ENCODE results near the gene TPP2.

TPP2 gene

DNA sequence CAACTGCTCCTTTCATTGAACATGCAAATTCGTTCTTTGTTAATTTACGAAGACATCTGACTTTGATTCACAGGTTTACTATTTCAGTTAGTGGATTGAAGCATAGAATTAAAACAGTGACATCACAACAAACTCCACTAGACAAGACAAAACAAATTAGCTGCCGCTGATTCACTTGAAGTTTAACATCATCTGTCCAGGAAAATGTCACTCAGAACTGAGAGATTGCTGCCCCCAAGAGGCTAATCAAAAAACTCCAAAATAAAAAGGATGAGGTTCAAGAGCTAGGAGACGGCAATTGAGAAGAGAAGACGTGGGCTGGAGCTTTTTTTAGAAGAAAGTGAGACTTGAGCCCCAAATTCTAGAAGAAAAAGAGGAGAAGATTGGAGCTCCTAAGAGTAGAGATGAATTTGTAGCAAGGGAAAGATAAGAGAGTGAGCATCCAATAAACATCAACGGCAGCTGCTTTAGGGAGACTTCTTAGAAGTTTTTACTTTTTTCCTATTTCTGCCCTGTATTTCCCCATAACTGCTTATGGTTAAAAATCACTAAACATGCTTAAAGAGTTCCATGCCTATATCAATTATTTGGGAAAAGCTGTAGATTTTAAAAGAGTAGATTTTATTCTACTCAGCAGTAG, 40.8 kb upstream of the TPP2 start:
- Histone ChIP-seq H3K27ac (ENCODE audit: low read length) (no peak overlapping the region), H3K9ac (ENCODE audit: low read length) (no peak overlapping the region), H3F3A (ENCODE audit: insufficient read depth, low read length) (no peaks in the 10 kb centered on the region), H3K79me2 (ENCODE audit: low read length) (no peaks in the 10 kb centered on the region), H3K9me3 (replicated peaks; ENCODE audit: insufficient read depth, low read length) (no peaks in the 10 kb centered on the region), H3K4me2 (ENCODE audit: low read depth, low read length) (peak overlapping the region; percentile 70), H4K20me1 (ENCODE audit: insufficient read depth, low read length) (no peaks in the 10 kb centered on the region), H3K9me2 (replicated peaks; ENCODE audit: insufficient read depth, low read length) (no peaks in the 10 kb centered on the region), H2AFZ (ENCODE audit: low read length) (peak overlapping the region; percentile 62), H3K36me3 (replicated peaks; ENCODE audit: insufficient read depth, low read length) (no peaks in the 10 kb centered on the region), H3K4me1 (ENCODE audit: low read length) (peaks cover 6% of the 10 kb centered on the region), H3K27me3 (replicated peaks; ENCODE audit: insufficient read depth, low read length) (no peaks in the 10 kb centered on the region), H3K4me3 (ENCODE audit: low read length) (peak overlapping the region; percentile 32)
- TF ChIP-seq, protein P1, sequence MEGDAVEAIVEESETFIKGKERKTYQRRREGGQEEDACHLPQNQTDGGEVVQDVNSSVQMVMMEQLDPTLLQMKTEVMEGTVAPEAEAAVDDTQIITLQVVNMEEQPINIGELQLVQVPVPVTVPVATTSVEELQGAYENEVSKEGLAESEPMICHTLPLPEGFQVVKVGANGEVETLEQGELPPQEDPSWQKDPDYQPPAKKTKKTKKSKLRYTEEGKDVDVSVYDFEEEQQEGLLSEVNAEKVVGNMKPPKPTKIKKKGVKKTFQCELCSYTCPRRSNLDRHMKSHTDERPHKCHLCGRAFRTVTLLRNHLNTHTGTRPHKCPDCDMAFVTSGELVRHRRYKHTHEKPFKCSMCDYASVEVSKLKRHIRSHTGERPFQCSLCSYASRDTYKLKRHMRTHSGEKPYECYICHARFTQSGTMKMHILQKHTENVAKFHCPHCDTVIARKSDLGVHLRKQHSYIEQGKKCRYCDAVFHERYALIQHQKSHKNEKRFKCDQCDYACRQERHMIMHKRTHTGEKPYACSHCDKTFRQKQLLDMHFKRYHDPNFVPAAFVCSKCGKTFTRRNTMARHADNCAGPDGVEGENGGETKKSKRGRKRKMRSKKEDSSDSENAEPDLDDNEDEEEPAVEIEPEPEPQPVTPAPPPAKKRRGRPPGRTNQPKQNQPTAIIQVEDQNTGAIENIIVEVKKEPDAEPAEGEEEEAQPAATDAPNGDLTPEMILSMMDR (IDR thresholded peaks at IDR 0.05; ENCODE audit: low read length), result peak; percentile 59
- TF ChIP-seq EZH2phosphoT487 (IDR thresholded peaks at IDR 0.05; ENCODE audit: low read length) (no peak), EZH2 (optimal IDR thresholded peaks at IDR 0.05; ENCODE audit: low read depth, low read length) (no peak)
- DNase-seq, result peak; percentile 65

DNA sequence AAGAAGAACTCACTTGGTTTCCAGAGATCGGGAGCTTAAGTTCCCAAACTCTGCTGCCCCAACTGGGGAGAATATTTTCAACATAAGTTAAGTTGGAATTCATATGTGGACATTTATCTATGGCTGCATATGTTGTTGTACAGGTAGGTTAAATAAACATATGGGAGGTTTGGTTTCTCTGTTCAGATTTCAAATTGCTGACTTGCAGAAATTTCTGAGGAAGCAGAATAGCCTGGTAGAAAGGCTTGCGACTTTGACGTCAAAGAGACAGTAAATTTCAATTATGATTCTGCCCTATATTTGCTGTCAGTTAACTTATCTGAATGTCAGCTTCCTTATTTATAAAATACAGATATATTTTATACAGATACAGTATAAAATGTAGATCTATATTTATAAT, 40.0 kb upstream of the TPP2 start:
- peak overlapping the region; percentile 70 for H3K4me2 ChIP-seq (ENCODE audit: low read depth, low read length)
- peak overlapping the region; percentile 62 for H2AFZ ChIP-seq (ENCODE audit: low read length)
- no peaks in the 10 kb centered on the region for H3K36me3 ChIP-seq (replicated peaks; ENCODE audit: insufficient read depth, low read length)
- no peaks in the 10 kb centered on the region for H3K9me3 ChIP-seq (replicated peaks; ENCODE audit: insufficient read depth, low read length)
- no peak for TF ChIP-seq EZH2 (optimal IDR thresholded peaks at IDR 0.05; ENCODE audit: low read depth, low read length)
- no peak for TF ChIP-seq EZH2phosphoT487 (IDR thresholded peaks at IDR 0.05; ENCODE audit: low read length)
- TF ChIP-seq, protein P1 (IDR thresholded peaks at IDR 0.05; ENCODE audit: low read length), result no peak
- H3F3A ChIP-seq (ENCODE audit: insufficient read depth, low read length), result no peaks in the 10 kb centered on the region
- H3K27ac ChIP-seq (ENCODE audit: low read length), result no peak overlapping the region
- DNase-seq, result peak; percentile 49
- H3K27me3 ChIP-seq (replicated peaks; ENCODE audit: insufficient read depth, low read length), result no peaks in the 10 kb centered on the region
- no peak overlapping the region for H3K9ac ChIP-seq (ENCODE audit: low read length)
- H4K20me1 ChIP-seq (ENCODE audit: insufficient read depth, low read length), result no peaks in the 10 kb centered on the region
- H3K79me2 ChIP-seq (ENCODE audit: low read length), result no peaks in the 10 kb centered on the region
- no peaks in the 10 kb centered on the region for H3K9me2 ChIP-seq (replicated peaks; ENCODE audit: insufficient read depth, low read length)
- H3K4me3 ChIP-seq (ENCODE audit: low read length), result peak overlapping the region; percentile 32
- H3K4me1 ChIP-seq (ENCODE audit: low read length), result peaks cover 6% of the 10 kb centered on the region

DNA sequence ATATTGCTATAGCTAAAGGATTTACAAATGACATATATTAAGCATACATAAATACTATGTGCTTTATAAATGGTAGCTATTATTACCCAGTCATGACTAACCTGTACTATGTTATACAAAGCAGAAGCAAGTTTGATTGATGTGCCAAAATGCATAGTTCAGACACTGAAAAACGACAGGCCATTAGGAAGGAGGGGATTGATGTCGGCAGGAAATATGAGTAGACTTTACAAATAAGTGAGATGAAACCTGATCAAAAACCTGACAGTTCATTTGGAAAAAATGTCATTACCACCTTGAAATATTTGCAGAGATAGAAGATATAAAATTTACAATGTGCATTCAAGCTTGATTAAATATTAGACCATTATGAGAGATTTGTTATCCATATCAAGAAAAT, 38.8 kb upstream of the TPP2 start:
- Histone ChIP-seq H3K4me2 (ENCODE audit: low read depth, low read length) (no peak overlapping the region), H3K4me3 (ENCODE audit: low read length) (no peak overlapping the region), H3K36me3 (replicated peaks; ENCODE audit: insufficient read depth, low read length) (no peaks in the 10 kb centered on the region), H3F3A (ENCODE audit: insufficient read depth, low read length) (no peaks in the 10 kb centered on the region), H3K27me3 (replicated peaks; ENCODE audit: insufficient read depth, low read length) (no peaks in the 10 kb centered on the region), H3K9ac (ENCODE audit: low read length) (no peak overlapping the region), H3K27ac (ENCODE audit: low read length) (no peak overlapping the region), H3K79me2 (ENCODE audit: low read length) (no peaks in the 10 kb centered on the region), H3K9me3 (replicated peaks; ENCODE audit: insufficient read depth, low read length) (no peaks in the 10 kb centered on the region), H3K9me2 (replicated peaks; ENCODE audit: insufficient read depth, low read length) (no peaks in the 10 kb centered on the region), H2AFZ (ENCODE audit: low read length) (no peak overlapping the region), H4K20me1 (ENCODE audit: insufficient read depth, low read length) (no peaks in the 10 kb centered on the region), H3K4me1 (ENCODE audit: low read length) (peaks cover 12% of the 10 kb centered on the region)
- TF ChIP-seq EZH2phosphoT487 (IDR thresholded peaks at IDR 0.05; ENCODE audit: low read length) (no peak), EZH2 (optimal IDR thresholded peaks at IDR 0.05; ENCODE audit: low read depth, low read length) (no peak)
- TF ChIP-seq, protein P1 (IDR thresholded peaks at IDR 0.05; ENCODE audit: low read length), result no peak
- no peak for DNase-seq
